ENCODE data around the gene ERVFRD-1. TPM values are rescaled to one million over a fixed set of nuclear protein-coding genes. Genes with fewer than 3 reads are reported as not detected.

ERVFRD-1 gene
- total and polyA plus RNA-seq, 2 of the 13 experiments (the other 11 are each of a cell fraction or from before 2014, with no cell fraction given) = not detected

DNA sequence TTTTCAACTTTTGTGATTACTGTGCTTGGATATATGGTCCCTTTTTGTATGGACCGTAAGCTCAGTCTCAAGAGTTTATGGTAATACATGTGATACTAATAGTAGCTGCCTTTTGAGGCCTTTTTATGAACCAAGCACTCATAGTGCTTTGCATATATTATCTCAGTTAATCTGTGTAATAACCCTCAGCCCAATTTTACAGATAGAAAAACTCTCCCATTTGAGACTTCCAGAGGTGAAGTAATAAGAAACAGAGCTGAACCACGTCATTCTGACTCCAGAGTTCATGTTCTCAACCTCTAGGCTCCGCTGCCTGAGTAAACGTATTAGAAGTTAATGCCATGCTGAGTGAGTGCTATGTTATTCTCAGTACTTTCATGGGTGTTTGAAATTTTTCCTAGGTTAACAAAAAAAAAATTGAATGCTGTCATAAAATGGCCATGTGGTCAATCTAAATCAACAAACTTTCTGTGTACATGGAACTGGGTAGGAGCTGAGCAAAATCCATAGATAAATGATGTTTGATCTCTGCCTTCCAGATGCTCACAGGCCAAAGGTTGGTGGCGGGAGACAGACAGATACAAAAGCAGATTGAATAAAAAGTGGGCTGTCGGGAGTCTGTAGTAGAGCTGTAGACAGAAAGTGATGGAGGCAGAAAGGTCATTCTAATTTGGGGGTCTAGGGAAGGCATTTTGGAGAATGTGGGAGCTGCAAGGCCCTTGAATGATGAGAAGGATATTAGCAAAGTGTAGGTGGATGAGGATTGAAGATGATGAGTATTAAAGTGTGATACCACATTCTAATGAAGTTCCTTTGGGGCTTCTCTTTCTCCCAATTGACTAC lies 44.8 kb downstream of the ERVFRD-1 start (continued):
- TF ChIP-seq, protein P1, sequence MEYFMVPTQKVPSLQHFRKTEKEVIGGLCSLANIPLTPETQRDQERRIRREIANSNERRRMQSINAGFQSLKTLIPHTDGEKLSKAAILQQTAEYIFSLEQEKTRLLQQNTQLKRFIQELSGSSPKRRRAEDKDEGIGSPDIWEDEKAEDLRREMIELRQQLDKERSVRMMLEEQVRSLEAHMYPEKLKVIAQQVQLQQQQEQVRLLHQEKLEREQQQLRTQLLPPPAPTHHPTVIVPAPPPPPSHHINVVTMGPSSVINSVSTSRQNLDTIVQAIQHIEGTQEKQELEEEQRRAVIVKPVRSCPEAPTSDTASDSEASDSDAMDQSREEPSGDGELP (IDR thresholded peaks at IDR 0.05; ENCODE audit: borderline replicate concordance, low read depth) = peak; percentile 85; the same call in 1 of the 2 replicates
- TF ChIP-seq ZNF296 (CRISPR knock-in tag; conservative IDR thresholded peaks at IDR 0.05) = no peak
- no peak for TF ChIP-seq ZNF780A (CRISPR knock-in tag; IDR thresholded peaks at IDR 0.05)
- no peak for TF ChIP-seq ZBTB1 (CRISPR knock-in tag; IDR thresholded peaks at IDR 0.05; ENCODE audit: borderline replicate concordance)
- TF ChIP-seq ZFP41 (CRISPR knock-in tag; IDR thresholded peaks at IDR 0.05; ENCODE audit: borderline replicate concordance) = no peak
- TF ChIP-seq ZMYM4 (CRISPR knock-in tag; IDR thresholded peaks at IDR 0.05) = no peak; the same call in none of the 2 replicates
- peak; percentile 60 for TF ChIP-seq SP140L (CRISPR knock-in tag; IDR thresholded peaks at IDR 0.05; ENCODE audit: borderline replicate concordance)
- peak; percentile 93 for TF ChIP-seq CREM (IDR thresholded peaks at IDR 0.05)
- no peak for TF ChIP-seq CREM (CRISPR knock-in tag; IDR thresholded peaks at IDR 0.05)
- peak; percentile 91; the same call in 1 of the 2 replicates for TF ChIP-seq MIXL1 (CRISPR knock-in tag; IDR thresholded peaks at IDR 0.05)
- peak; percentile 85 for TF ChIP-seq NR2F2 (IDR thresholded peaks at IDR 0.05; ENCODE audit: borderline replicate concordance, low read depth)
- TF ChIP-seq ZNF891 (CRISPR knock-in tag; IDR thresholded peaks at IDR 0.05) = no peak
- no peak for TF ChIP-seq ZNF460 (CRISPR knock-in tag; IDR thresholded peaks at IDR 0.05; ENCODE audit: borderline replicate concordance)
- TF ChIP-seq MAFF (IDR thresholded peaks at IDR 0.05; ENCODE audit: low read depth, low read length) = peak; percentile 59
- TF ChIP-seq, protein P2, sequence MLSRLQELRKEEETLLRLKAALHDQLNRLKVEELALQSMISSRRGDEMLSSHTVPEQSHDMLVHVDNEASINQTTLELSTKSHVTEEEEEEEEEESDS (CRISPR knock-in tag; IDR thresholded peaks at IDR 0.05; ENCODE audit: borderline replicate concordance) = no peak; the same call in 1 of the 2 replicates
- TF ChIP-seq HDAC6 (IDR thresholded peaks at IDR 0.05; ENCODE audit: low read depth, low read length) = no peak
- TF ChIP-seq KDM5A (IDR thresholded peaks at IDR 0.05; ENCODE audit: borderline replicate concordance, low read length) = no peak
- TF ChIP-seq ISX (CRISPR knock-in tag; conservative IDR thresholded peaks at IDR 0.05) = no peak
- TF ChIP-seq TCF7 (IDR thresholded peaks at IDR 0.05; ENCODE audit: low read depth) = peak; percentile 91
- TF ChIP-seq, protein P3, sequence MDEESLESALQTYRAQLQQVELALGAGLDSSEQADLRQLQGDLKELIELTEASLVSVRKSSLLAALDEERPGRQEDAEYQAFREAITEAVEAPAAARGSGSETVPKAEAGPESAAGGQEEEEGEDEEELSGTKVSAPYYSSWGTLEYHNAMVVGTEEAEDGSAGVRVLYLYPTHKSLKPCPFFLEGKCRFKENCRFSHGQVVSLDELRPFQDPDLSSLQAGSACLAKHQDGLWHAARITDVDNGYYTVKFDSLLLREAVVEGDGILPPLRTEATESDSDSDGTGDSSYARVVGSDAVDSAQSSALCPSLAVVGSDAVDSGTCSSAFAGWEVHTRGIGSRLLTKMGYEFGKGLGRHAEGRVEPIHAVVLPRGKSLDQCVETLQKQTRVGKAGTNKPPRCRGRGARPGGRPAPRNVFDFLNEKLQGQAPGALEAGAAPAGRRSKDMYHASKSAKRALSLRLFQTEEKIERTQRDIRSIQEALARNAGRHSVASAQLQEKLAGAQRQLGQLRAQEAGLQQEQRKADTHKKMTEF (CRISPR knock-in tag; IDR thresholded peaks at IDR 0.05) = peak; percentile 79; the same call in 1 of the 2 replicates
- no peak for TF ChIP-seq ZNF124 (CRISPR knock-in tag; IDR thresholded peaks at IDR 0.05)
- no peak for TF ChIP-seq RNF2 (conservative IDR thresholded peaks at IDR 0.05; ENCODE audit: low read depth)
- peak; percentile 42; the same call in 1 of the 2 replicates for TF ChIP-seq ZNF589 (CRISPR knock-in tag; conservative IDR thresholded peaks at IDR 0.05)
- TF ChIP-seq ZNF816 (CRISPR knock-in tag; IDR thresholded peaks at IDR 0.05; ENCODE audit: borderline replicate concordance) = no peak; the same call in 1 of the 2 replicates
- no peak for TF ChIP-seq ATM (IDR thresholded peaks at IDR 0.05; ENCODE audit: borderline replicate concordance)
- TF ChIP-seq AKAP8 (CRISPR knock-in tag; IDR thresholded peaks at IDR 0.05) = no peak

All from HepG2 (cell line).